HUES64 (cell line): ENCODE measurements around the gene SCAF4. TPM values are rescaled to one million over a fixed set of nuclear protein-coding genes. Genes with fewer than 3 reads are reported as not detected.
"Not testable (repeated sequence)": the region's sequence is repeated elsewhere in the genome, so short reads cannot be mapped to it uniquely, and the experiment has no call there.

Source experiments
- H3K27ac ChIP-seq: 2 replicates; pipeline ENCODE4 v1.7.0; 2013; ENCODE audit warnings: low read depth, low read length, inconsistent platforms
- H3K27me3 ChIP-seq: 2 replicates; pipeline ENCODE4 v1.6.1; 2013; ENCODE audit warnings: mild to moderate bottlenecking, low read length; ENCODE audit not compliant: insufficient read depth
- H3K36me3 ChIP-seq: 2 replicates; pipeline ENCODE4 v1.6.1; 2013; ENCODE audit warnings: mild to moderate bottlenecking, low read length; ENCODE audit not compliant: insufficient read depth
- H3K4me1 ChIP-seq: 2 replicates; pipeline ENCODE4 v1.6.1; 2013; ENCODE audit warnings: mild to moderate bottlenecking, low read length, moderate library complexity; ENCODE audit not compliant: insufficient read depth
- H3K4me3 ChIP-seq: 2 replicates; pipeline ENCODE4 v1.5.1; 2013; ENCODE audit warnings: mild to moderate bottlenecking, low read length, moderate library complexity
- H3K9ac ChIP-seq: 2 replicates; pipeline ENCODE4 v1.6.1; 2013; ENCODE audit warnings: mild to moderate bottlenecking, low read depth, low read length
- H3K9me3 ChIP-seq: 2 replicates; pipeline ENCODE4 v1.6.1; 2013; ENCODE audit warnings: low read depth, low read length; ENCODE audit not compliant: insufficient read depth
- WGBS: fragments of 150-250, 120-280 bp; methylation state at CpG from one replicate; pipeline ENCODE4 v1.1.7; 2013; ENCODE audit warnings: missing lambda C conversion rate; 5-methylcytosine and 5-hydroxymethylcytosine counted together
- polyA plus RNA-seq, 2 experiments: library from polyadenylated mRNA; stranded (reverse); fragments of 50-300 nt; gene quantifications; one replicate each; pipeline ENCODE4 v1.2.3, GENCODE V29; 2013

Gene SCAF4
- polyA plus RNA-seq (2013, experiment 1 of 2): 35.4 TPM
- 40.5 TPM for polyA plus RNA-seq (2013, experiment 2 of 2)

DNA sequence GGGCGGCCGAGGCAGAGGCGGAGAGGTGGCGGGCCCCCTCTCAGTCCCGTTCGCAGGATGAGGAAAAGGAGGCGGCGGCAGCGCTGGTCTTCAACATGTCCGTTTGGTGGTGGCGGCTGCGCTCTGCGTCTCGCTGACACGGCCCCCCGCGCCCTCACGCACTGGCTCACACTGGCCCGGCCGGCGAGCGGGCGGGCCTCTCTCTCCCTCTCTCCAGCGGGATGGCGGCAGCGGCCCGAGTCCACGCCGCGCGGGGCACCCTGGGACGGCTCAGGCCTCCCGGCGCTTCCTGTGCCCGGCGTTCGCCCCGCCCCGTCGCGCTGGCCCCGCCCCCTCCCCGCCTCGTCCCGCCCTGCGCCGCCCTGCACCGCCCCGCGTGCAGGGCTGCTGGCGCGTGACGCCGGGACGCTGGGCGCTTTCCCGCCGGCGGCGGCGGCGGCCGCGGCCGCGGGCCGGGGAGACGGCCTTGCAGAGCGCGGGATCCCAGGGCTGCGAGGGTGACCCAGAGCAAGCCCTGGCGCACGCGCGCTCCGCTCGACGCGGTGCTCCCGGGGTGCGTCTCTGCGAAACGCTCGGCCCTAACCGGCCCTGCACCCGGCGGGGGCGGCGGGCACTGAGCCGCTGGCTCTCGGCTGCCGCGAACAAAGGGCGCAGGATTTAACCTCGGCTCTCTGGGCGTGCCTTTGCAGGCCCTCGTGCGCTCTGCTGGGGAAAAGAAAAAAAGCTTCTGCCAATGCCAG, at the start of gene SCAF4:
TSS of gene SCAF4 (minus strand) at position 262 of the 740 bp plus-strand sequence. CDS start 426 bp downstream, outside the sequence.
- H3K27me3 ChIP-seq: no peaks in the 10 kb centered on the region
- under 1% methylated on average over 98 of the region's 98 CpGs for WGBS
- no peaks in the 10 kb centered on the region for H3K9me3 ChIP-seq
- peaks cover 31% of the 10 kb centered on the region for H3K4me1 ChIP-seq
- peak within 1 kb of the TSS; percentile 98 for H3K9ac ChIP-seq
- H3K27ac ChIP-seq: peak within 1 kb of the TSS; percentile 98
- peak within 1 kb of the TSS; percentile 91 for H3K4me3 ChIP-seq
- H3K36me3 ChIP-seq: peaks cover 4% of the 10 kb centered on the region; the same call in 1 of the 2 replicates

DNA sequence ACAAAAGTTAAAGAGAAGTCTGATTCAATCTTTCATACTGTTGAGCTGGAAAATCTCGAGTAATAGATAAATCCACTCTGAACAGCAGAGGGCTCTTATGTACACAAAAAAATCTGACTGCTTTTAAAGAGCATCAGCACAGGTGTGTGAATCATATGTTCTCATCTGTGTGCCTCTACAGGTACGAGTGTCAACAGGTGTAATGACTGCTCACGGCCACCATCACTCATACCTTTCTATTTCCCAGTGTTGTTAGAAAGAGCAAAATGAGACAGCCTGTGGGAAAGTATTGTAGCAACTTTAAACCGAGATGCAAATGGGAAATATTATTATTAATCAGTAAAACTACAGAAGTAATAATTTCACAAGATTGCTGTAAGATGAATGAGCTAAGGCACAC, 49.0 kb upstream of the SCAF4 start:
- H3K27ac ChIP-seq: no peak overlapping the region
- no peak overlapping the region for H3K9ac ChIP-seq
- no peaks in the 10 kb centered on the region for H3K27me3 ChIP-seq
- H3K36me3 ChIP-seq: no peaks in the 10 kb centered on the region
- WGBS: 83% methylated on average over 2 of the region's 4 CpGs
- no peaks in the 10 kb centered on the region for H3K4me1 ChIP-seq
- H3K4me3 ChIP-seq: no peak overlapping the region
- no peaks in the 10 kb centered on the region for H3K9me3 ChIP-seq

- no peak overlapping the region for H3K27ac ChIP-seq
- H3K36me3 ChIP-seq: no peaks in the 10 kb centered on the region
- H3K9ac ChIP-seq: no peak overlapping the region
- H3K4me1 ChIP-seq: no peaks in the 10 kb centered on the region
- WGBS: 86% methylated on average over 5 of the region's 5 CpGs
- no peaks in the 10 kb centered on the region for H3K27me3 ChIP-seq
- H3K4me3 ChIP-seq: no peak overlapping the region
- no peaks in the 10 kb centered on the region for H3K9me3 ChIP-seq
These were observed 46.6 kb upstream of the SCAF4 start for GRCh38 chr21:31778546-31778945.

DNA sequence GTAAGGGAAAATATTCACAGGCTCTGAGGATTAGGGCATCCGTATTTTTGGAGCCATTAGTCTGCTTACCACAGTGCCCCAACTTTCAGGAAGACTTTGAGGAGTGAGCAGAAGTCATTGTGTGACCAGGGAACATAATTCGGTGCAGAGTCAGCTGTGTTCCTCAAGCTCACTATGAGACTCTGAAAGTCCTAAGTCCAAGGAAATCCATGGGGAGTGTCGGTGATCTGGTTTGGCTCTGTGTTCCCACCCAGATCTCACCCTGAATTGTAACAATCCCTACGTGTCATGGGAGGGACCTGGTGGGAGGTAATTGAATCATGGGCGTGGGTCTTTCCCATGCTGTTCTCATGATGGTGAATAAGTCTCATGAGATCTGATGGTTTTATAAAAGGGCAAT, 45.9 kb upstream of the SCAF4 start:
- Histone ChIP-seq H3K4me3 (no peak overlapping the region), H3K27me3 (no peaks in the 10 kb centered on the region), H3K4me1 (no peaks in the 10 kb centered on the region), H3K9ac (no peak overlapping the region), H3K27ac (no peak overlapping the region), H3K9me3 (no peaks in the 10 kb centered on the region), H3K36me3 (no peaks in the 10 kb centered on the region)
- 82% methylated on average over 5 of the region's 5 CpGs for whole genome bisulfite sequencing

DNA sequence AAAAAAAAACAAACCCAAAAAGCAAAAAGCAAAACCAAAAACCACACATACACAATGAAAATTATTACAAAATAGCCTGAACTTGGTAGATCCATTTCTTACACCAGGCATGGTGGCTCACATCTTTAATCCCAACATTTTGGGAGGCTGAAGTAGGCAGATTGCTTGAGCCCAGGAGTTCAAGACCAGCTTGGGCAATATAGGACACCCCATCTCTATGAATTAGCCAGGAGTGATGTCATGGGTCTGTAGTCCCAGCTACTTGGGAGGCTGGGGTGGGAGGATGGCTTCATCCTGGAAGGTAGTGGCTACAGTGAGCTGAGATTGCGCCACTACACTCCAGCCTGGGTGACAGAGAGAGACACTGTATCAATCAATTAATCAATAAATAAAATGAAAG, 42.1 kb upstream of the SCAF4 start:
- WGBS: no CpG with 5 or more reads among the region's 1 CpG
- H3K9me3 ChIP-seq: no peaks in the 10 kb centered on the region
- H3K27me3 ChIP-seq: no peaks in the 10 kb centered on the region
- no peak overlapping the region for H3K27ac ChIP-seq
- no peaks in the 10 kb centered on the region for H3K4me1 ChIP-seq
- H3K9ac ChIP-seq: no peak overlapping the region
- no peaks in the 10 kb centered on the region for H3K36me3 ChIP-seq
- H3K4me3 ChIP-seq: no peak overlapping the region

DNA sequence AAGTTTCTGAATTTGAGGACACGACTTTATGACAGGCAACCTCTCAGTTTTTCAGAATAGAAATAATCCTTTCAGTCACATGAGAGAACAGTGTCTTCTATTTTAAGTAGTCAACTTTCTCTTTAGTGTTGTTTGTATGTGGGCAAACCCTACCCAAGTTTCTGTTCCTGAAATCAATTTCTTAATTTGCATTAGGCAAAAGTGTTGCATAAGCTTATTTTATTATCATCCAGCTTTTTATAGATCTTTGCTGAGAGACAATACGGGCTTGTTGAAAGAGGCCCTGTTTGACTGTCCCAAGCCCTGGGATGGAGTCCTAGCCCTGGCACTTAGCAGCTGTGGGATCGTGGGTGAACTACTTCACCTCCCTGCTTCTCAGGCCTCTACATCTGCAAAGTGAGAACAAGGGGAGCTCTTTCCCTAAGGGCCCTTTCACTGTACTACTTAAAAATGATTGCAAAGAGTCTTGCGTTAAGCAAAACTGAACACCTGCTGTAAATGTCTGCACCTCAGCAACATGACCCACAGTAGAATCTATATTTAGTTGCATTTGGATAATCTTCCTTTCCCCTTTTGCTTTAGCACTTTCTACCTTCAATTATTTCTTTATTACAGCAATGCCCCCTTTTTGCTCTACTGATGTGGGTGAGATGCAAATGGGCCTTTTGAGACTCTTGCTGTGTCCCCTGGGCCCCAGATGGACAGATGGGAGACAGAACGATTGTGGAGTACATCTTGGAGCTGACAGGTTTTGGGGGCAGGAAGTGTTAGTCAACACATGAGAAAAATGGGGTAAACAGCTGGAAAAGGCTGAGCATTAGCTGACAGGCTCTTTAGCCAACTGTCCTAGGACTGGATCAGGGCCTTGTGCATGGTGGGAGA, 41.0 kb upstream of the SCAF4 start:
- 89% methylated on average over 5 of the region's 5 CpGs for WGBS
- Histone ChIP-seq H3K27ac (no peak overlapping the region), H3K36me3 (no peaks in the 10 kb centered on the region), H3K27me3 (no peaks in the 10 kb centered on the region), H3K4me3 (no peak overlapping the region), H3K4me1 (no peaks in the 10 kb centered on the region), H3K9me3 (no peaks in the 10 kb centered on the region), H3K9ac (no peak overlapping the region)

DNA sequence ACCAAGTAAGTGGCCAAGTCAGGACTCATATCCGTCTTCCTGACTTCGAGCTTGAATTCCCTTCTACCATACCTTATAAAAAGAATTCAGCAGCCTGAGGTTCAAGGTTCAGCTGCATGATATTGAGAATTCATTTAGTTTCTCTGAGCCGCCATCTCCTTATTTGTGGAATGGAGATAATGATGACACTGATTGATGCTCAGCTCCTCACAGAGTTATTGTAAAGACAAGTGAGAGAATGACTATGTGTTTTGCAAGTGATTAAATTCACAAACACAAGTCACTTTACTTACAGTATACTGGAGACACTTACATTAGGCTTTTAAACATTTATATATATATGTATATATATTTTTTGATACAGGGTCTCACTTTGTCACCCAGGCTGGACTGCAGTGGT, 39.8 kb upstream of the SCAF4 start:
- Histone ChIP-seq H3K9me3 (no peaks in the 10 kb centered on the region), H3K4me3 (no peak overlapping the region), H3K36me3 (no peaks in the 10 kb centered on the region), H3K27me3 (no peaks in the 10 kb centered on the region), H3K27ac (no peak overlapping the region), H3K4me1 (no peaks in the 10 kb centered on the region), H3K9ac (no peak overlapping the region)
- 77% methylated on average over 3 of the region's 3 CpGs for WGBS

GRCh38 chr21:31768710-31769109, 36.8 kb upstream of the SCAF4 start:
- Histone ChIP-seq H3K27me3 (no peaks in the 10 kb centered on the region), H3K9ac (no peak overlapping the region), H3K36me3 (no peaks in the 10 kb centered on the region), H3K4me1 (no peaks in the 10 kb centered on the region), H3K9me3 (no peaks in the 10 kb centered on the region), H3K27ac (no peak overlapping the region), H3K4me3 (no peak overlapping the region)
- 90% methylated on average over 1 of the region's 1 CpG for WGBS

GRCh38 chr21:31766899-31767298, 35.0 kb upstream of the SCAF4 start:
- no peak overlapping the region for H3K9ac ChIP-seq
- no peaks in the 10 kb centered on the region for H3K27me3 ChIP-seq
- no peak overlapping the region for H3K4me3 ChIP-seq
- no peaks in the 10 kb centered on the region for H3K4me1 ChIP-seq
- no peak overlapping the region for H3K27ac ChIP-seq
- H3K9me3 ChIP-seq: no peaks in the 10 kb centered on the region
- WGBS: 100% methylated on average over 1 of the region's 3 CpGs
- no peaks in the 10 kb centered on the region for H3K36me3 ChIP-seq

DNA sequence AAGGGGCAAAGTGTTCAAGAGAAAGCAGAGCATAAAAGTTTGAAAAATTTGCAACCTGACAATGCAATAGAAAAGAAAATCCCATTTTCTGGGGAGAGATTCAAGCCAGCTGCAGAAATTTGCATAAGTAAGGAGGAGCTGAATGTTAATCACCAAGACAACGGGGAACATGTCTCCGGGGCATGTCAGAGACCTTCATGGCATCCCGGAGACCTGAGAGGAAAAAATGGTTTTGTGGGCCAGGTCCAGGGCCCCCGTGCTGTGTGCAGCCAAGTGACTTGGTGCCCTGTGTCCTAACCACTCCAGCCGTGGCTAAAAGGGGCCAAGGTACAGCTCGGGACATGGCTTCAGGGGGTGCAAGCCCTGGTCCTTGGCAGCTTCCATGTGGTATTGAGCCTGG, 33.9 kb upstream of the SCAF4 start:
- not testable (repeated sequence) for H3K4me3 ChIP-seq, H3K36me3 ChIP-seq, H3K4me1 ChIP-seq, H3K9ac ChIP-seq, H3K27ac ChIP-seq, H3K27me3 ChIP-seq, H3K9me3 ChIP-seq
- WGBS: 80% methylated on average over 6 of the region's 6 CpGs

- no peaks in the 10 kb centered on the region for H3K9me3 ChIP-seq
- no peak overlapping the region for H3K9ac ChIP-seq
- no peaks in the 10 kb centered on the region for H3K27me3 ChIP-seq
- WGBS: 92% methylated on average over 4 of the region's 4 CpGs
- H3K36me3 ChIP-seq: no peaks in the 10 kb centered on the region
- no peak overlapping the region for H3K4me3 ChIP-seq
- no peak overlapping the region for H3K27ac ChIP-seq
- H3K4me1 ChIP-seq: no peaks in the 10 kb centered on the region
These were observed 29.0 kb upstream of the SCAF4 start for GRCh38 chr21:31760931-31761330.
